Activated CD8-positive, alpha-beta memory T cell treated with anti-CD3 and anti-CD28 coated beads, Interleukin-2, amount 50 U/mL, for 4 hours (primary cell): ENCODE results near the gene FRMD5.

ENCODE experiments used
- DNase-seq: peaks from one replicate; pipeline ENCODE4 v3.0.0-alpha.2; 2020

Gene FRMD5

GRCh38 chr15:43919540-43920253, 275.4 kb downstream of the FRMD5 start:
- no peak for DNase-seq

DNA sequence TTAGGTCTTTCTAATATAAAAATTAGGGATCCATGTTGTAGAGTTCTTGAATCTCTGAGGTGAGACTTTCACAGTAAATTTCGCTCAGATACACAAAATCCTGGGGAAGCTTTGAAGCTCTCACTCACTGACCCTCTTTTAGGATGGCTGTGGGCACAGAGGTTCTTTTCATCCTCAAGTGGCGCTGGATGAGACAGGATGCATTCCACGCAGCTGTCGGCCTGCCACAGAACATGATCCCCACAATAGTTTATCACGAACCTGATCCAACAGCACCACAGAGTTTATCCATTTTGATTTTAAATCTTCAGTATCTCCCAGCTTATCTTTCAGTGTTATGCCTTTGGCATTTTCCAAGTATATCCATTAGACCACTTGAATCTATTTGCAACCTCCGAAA, 276.4 kb downstream of the FRMD5 start:
- no peak for DNase-seq

GRCh38 chr15:43916326-43916660, 278.8 kb downstream of the FRMD5 start:
- no peak for DNase-seq

DNA sequence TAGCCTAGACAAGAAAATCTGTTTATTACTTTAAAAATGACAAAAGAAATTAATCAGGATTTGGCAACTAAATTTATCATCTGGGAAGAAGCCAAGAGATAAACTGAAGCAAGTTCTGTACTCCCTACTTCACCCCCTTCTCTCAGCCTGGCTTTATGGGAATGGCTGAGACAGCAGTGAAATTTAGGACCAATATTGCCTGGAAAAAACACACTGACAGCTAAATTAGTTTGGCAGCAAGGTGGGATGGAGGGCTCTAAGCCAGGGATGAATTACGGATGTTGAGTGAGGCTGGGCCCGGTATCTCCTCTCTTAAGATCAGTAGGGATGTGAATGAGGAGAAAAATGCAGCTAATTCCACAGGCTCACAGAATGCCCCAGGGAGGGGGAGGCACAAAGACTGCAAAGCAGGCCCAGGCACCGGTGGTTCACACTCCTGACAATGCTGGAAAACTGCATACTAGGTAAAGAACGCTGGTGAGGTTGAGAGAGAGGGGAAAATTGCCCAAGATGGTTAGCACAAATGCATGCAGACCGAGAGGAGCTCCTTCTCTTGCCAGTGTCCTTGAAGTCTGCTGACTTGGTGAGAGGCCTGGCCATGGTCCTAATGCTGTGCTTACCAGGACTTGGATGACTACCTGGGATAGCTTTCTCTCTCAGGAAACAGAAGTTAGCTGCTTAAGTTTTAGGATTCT, 279.3 kb downstream of the FRMD5 start:
- DNase-seq: no peak

DNA sequence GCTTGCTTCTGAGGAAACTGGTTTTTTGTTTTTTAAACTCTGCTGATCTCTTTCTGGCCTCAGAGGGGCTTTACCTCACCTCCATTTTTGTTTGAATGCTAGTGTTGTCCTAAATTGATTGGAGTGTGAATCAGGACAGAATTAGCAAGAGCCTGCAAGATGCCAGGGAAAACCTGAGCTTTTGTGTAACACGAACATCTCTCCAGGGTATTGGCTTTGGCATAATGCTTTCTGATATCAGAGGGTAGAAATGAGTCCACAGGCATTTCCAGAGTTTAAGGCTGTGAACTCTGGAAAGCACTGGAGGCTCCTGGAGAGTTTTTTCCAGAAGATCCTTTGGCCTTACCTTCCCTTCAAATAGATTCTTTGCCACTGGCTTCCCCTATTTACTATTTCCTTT, 281.1 kb downstream of the FRMD5 start:
- DNase-seq: no peak

DNA sequence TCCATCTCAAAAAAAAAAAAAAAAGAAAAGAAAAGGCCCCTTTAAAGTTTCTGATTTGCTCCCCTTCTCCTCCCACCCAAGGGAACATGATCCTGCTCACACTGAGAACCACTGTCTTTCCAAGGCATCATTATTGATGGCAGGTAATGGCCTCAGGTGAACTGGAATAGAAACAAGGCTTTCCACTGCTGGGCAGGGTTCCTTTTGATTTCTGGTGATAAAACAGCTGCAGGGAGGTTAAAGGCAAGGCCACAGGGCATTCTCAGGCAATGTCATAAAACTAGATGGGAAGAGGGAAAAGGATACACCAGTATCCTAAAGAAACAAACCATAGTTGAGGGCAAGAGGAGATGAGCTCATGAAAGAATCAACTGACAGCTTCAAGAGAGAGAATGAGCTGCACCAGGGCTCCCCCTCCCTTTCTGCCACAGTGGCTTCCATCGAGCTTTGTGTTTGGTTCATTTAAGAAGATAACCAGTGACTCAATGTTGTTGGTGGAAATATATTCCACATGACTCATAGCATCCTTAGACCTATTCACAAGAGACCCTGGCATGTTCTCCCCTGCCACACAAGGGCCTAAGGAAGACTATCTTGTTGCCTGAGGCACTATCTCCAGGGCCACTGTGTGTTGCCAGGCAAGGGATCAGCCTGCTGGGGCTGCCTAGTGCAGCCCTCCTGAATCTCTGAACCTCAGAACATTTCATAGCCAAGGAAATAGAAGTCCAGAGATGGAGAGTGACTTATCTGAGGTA, 281.9 kb downstream of the FRMD5 start:
- DNase-seq: no peak

- DNase-seq: no peak
Observed at GRCh38 chr15:43912208-43912607, 282.9 kb downstream of the FRMD5 start.

DNA sequence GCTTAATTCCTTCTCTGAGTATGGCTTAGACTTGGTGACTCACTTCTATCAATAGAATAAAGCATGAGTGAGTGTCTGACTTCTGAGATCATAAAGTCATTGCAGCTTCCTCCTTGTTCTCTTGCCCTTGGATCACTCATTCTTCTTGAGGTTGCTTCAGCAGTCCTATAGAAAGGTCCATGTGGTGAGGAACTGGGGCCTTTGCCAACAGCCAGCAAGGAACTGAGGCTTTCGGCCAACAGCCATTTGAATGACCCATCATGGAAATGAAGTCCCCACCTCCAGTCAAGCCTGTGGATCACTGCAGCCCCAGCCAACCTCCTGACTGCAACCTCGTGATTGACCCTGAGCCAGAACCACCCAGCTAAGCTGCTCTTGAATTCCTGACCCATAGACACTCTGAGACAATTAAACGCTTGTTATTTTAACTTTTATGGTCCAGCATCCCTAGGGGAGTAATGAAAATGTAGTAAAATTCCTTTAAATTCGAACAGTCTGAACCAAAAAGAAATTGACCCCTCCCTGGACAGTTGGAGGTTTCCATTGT, 283.8 kb downstream of the FRMD5 start:
- DNase-seq: no peak

- DNase-seq: no peak
Observed at GRCh38 chr15:43908516-43909050, 286.5 kb downstream of the FRMD5 start.

GRCh38 chr15:43905755-43906154, 289.3 kb downstream of the FRMD5 start:
- no peak for DNase-seq

- peak; percentile 45 for DNase-seq
Observed at GRCh38 chr15:43903864-43904290, 291.2 kb downstream of the FRMD5 start.

DNA sequence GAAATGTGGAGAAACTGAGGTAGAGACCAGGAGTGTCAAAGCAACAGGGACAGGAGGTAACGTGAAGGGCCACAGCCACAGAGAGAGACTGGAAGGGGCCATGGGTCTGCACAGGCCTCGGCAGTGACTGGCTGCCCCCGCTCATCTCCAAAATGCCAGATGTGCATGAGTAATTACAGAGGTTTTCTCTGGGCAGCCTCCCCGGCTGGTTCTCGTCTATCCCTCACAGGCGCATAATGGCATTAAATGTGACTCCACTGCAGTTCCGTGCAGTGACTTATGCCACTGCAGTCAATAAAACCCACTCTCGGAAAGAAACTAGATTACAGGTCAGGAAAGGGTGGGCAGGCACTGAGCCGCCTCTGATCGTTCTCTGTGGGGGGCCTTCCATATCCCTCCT, 293.6 kb downstream of the FRMD5 start:
- no peak for DNase-seq

DNA sequence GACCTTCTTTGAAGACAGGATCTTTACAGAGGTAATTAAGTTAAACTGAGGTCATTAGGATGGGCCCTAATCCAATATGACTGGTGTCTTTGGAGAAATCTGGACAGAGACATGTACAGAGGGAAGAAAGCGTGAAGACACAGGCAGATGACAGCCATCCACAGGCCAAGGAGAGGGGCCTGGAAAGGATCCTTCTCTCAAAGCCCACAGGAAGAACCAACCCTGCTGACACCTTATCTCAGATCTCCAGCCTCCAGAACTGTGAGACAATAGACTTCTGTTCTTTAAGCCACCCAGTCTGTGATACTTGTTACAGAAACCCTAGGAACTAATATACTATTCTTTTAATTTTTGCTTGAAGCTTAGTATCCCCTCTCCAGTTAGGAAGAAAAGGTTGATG, 294.1 kb downstream of the FRMD5 start:
- no peak for DNase-seq

DNA sequence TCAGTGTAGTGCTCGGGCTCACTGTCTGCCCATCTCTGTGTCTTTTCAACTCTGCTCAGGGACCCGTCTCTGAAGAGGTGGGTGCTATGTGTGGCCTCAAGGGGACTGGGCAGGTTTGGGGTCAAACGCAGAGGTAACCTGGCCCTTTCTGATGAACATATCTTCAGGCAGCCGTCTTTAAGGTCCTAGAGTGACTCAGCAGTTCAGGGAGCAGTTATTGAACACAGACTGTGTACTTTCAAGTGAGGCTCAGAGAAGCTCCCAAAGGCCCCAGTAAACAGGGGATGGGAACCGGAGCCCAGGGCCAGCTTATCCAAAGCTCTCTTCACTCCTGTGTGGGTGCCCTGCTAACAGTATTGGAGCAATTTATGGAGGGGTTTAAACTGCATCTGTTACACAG, 295.1 kb downstream of the FRMD5 start:
- DNase-seq: no peak

- DNase-seq: no peak
Observed at GRCh38 chr15:43898891-43899290, 296.2 kb downstream of the FRMD5 start.

DNA sequence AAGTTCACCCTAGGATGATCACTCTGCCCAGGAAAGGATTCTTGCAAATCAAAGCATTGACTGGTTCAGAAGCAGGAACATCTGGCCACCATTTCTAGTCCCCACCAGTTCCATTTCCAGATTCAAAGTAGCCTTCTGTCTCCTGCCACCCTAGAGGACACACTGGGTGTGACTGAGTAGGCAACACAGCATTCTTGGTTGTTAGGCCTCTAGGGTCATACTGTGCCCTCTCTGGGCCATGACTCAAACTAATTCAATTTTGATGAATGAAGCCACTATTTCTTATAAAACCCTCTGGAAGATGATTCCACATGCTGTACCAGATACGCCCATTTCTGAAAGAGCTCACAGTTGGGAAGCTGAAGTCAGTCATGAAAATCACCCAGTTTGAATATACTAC, 298.5 kb downstream of the FRMD5 start:
- no peak for DNase-seq

DNA sequence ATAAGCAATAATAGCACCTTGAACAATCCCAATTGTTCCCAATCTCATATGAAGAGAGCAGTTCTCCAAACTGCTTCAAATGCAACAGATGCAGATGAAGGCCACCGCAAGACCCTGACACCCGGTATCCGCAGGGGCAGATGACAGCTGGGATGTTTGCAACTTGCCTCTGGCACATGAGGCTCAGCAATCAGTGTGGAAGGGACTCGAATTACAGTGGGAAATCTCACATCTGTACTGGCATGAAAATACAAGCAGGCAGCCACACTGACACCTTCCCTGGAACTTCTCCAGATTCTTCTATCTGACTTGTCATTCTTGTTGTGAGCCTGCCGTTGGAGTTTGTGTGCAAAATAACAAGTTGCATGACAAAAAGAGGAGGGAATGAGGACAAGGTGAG, 299.5 kb downstream of the FRMD5 start:
- DNase-seq: no peak

- no peak for DNase-seq
Observed at GRCh38 chr15:43893956-43894355, 301.1 kb downstream of the FRMD5 start.

- no peak for DNase-seq
Observed at GRCh38 chr15:43889042-43889441, 306.0 kb downstream of the FRMD5 start.

DNA sequence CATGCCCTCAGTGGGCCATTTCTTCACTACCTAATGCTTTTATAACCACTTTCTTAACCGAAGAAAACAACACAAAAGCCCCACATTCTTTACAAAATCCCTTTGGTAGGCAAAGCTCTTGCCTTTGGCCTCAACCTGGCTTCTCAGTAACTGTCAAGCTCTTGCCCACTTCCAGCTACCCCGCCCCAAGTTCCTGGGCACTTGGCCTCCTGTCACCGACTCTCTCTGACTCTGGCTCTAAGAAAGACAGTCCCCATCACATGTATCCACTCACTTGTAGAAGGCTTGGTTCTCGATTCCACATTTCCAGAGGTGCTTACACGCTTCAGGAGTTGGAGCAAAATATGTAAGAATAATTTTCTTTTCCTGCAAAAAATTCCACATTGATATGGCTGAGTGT, 307.2 kb downstream of the FRMD5 start:
- DNase-seq: no peak

DNA sequence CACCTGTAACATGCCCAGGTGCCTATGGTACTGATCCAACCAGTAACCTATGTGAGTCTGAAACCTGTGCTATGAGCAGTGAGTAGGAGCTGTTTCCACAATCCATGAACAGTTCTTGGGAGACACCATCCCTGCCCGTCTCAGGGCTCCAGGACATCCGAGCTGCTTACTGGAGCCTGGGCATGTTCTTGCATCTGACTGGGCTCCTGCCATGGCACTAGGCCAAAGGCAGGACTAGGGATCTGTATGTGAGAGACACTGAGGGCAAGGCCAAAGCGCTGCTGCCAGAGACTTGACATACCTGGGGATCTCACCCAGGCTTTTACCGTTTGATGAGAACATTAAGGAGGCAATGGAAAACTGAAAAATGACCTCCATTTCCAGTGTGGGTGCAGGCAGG, 308.5 kb downstream of the FRMD5 start:
- DNase-seq: no peak

DNA sequence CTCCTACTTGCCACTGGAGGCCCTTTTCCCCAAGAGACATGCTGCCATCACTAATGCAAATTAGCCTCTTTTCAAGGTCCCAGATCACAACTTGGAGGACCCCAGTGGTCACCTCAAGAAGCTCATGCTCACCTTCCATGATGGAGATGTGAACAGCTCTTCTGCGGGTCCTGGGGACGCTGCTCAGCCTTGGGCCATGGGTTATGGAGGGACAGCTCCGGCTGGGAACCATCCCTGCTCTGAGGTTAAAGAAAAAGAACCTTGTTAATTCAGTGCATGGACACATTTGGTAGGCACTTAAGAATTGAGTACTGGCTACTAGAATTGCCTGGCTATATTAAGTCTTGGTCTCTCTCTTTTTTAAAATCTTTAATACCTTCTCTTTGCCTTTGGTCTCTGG, 311.5 kb downstream of the FRMD5 start:
- no peak for DNase-seq

DNA sequence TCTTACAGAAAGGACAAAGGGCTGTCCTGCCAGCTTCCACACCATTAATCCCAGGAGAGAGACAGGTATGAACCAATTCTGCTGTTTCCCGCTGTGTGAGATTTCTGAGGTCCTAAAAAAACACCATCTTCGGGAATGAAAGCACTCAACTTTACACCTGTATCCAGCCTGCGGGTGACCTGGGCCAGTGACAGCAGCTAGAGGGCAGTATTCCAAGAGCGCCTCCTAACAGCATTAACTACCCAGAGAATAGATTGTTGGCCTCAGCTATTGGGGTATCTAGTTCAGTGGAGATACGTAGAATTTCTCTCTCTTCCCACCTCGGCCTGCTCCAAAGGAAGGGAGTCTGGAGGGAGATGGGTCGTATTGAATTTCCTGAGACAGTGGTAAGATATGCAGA, 313.1 kb downstream of the FRMD5 start:
- no peak for DNase-seq

DNA sequence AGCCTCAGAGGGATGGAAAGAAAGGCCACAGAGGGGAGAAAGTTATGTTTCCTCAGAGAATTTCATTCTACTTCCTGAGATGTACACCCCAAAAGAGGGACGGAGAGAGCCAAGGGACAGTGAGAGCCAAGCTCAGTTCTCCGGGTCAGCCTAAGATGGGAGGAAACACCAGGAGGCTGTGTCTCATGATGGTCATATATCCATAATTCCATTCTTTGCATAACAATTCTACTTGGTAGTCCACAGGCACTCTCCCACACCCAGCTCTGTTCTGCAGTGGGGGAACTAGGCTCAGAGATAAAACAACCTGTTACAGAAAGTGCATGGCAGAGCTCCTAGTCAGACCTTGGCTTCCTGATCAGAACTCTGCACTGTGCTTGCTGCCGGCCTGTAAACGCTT, 313.8 kb downstream of the FRMD5 start:
- DNase-seq: no peak
